GM12878 (cell line): ENCODE measurements around the gene GTF2IRD1.
A peak's percentile ranks its signal among the peaks of the same experiment; 100 is the strongest.

Experiments
- BHLHE40 ChIP-seq, 2 experiments: fragments of 450-650 bp in 1 of 2; IDR thresholded peaks; 2 replicates each; pipeline ENCODE4 v1.6.1; 2011 to 2017; ENCODE audit warnings: low read depth in 2 of 2, borderline replicate concordance in 1 of 2, improper control_type of control experiment in 1 of 2, low read length in 1 of 2, mild to moderate bottlenecking in 1 of 2
- CEBPB ChIP-seq, 2 experiments: fragments of 150-350 bp in 1 of 2; IDR thresholded peaks; 2 replicates each; pipeline ENCODE4 v1.6.1; 2012 to 2014; ENCODE audit warnings: low read depth in 2 of 2, low read length in 2 of 2, borderline replicate concordance in 1 of 2, inconsistent platforms in 1 of 2
- CHD1 ChIP-seq: IDR thresholded peaks from 2 replicates; pipeline ENCODE4 v1.6.1; 2012; ENCODE audit warnings: low read depth, low read length, improper control_type of control experiment
- CHD4 ChIP-seq: fragments of 200-600 bp; sonication (generic); IDR thresholded peaks from 2 replicates; pipeline ENCODE4 v1.6.1; 2016; ENCODE audit warnings: mild to moderate bottlenecking
- GABPA ChIP-seq: IDR thresholded peaks from 2 replicates; pipeline ENCODE4 v1.6.1; 2014; ENCODE audit warnings: antibody characterized with exemption, low read depth, mild to moderate bottlenecking, inconsistent platforms
- IKZF1 ChIP-seq: fragments of 450-650 bp; conservative IDR thresholded peaks from 2 replicates; pipeline ENCODE4 v1.6.1; 2017; ENCODE audit warnings: antibody characterized with exemption, mild to moderate bottlenecking
- MTA2 ChIP-seq: fragments of 450-650 bp; IDR thresholded peaks from 2 replicates; pipeline ENCODE4 v1.6.1; 2016; ENCODE audit warnings: low read depth, mild to moderate bottlenecking, moderate library complexity
- POLR2A ChIP-seq: IDR thresholded peaks from 2 replicates; pipeline ENCODE4 v1.6.1; 2011; ENCODE audit warnings: low read depth, mild to moderate bottlenecking, low read length
- TCF3 ChIP-seq: IDR thresholded peaks from 2 replicates; pipeline ENCODE4 v1.6.1; 2012; ENCODE audit warnings: low read depth, mild to moderate bottlenecking, low read length, borderline replicate concordance; ENCODE audit not compliant: insufficient read depth
- YY1 ChIP-seq: IDR thresholded peaks from 2 replicates; pipeline ENCODE4 v1.6.1; 2011; ENCODE audit warnings: low read depth, mild to moderate bottlenecking, low read length
- TF ChIP-seq, protein P1 (sequence below), 3 experiments: IDR thresholded peaks in 2 of 3; conservative IDR thresholded peaks in 1 of 3; 2 replicates each; pipeline ENCODE4 v1.5.1; 2011; ENCODE audit warnings: low read depth in 3 of 3, low read length in 3 of 3, mild to moderate bottlenecking in 3 of 3, control low read depth in 2 of 3, moderate library complexity in 2 of 3, inconsistent platforms in 1 of 3, mixed read lengths in 1 of 3; ENCODE audit not compliant: control insufficient read depth in 2 of 3, insufficient read depth in 1 of 3; ENCODE audit errors: extremely low read depth in 1 of 3

DNA sequence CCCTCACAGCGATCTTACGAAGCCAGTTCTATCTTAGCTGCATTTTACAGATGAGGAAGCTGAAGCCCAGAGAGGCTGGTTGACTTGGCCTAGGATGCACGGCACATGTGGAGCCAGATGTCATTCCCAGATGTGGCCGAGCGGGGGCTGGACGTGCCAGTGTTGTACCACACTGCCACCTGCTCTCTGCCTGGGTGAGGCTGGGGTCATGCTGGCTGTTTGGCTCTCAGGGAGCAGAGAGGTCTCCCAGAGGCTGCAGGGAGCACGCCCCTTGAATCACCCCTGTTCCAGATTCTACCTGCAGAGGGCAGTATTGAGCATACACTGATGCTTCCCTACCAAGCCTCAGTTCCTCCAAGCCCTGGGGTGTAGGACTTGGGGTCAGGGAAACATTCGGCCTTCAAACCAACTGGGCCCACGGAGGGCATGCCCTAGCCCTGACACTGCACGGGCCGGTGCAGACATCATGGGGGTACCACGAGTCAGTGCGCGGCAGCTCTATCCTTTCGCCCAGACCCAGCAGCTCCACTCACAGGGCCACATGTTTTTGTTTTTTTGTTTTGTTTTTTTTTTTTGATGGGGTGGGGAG, 3.8 kb upstream of the GTF2IRD1 start:
- TF ChIP-seq MTA2, result no peak
- no peak for TF ChIP-seq GABPA
- TF ChIP-seq, protein P1, sequence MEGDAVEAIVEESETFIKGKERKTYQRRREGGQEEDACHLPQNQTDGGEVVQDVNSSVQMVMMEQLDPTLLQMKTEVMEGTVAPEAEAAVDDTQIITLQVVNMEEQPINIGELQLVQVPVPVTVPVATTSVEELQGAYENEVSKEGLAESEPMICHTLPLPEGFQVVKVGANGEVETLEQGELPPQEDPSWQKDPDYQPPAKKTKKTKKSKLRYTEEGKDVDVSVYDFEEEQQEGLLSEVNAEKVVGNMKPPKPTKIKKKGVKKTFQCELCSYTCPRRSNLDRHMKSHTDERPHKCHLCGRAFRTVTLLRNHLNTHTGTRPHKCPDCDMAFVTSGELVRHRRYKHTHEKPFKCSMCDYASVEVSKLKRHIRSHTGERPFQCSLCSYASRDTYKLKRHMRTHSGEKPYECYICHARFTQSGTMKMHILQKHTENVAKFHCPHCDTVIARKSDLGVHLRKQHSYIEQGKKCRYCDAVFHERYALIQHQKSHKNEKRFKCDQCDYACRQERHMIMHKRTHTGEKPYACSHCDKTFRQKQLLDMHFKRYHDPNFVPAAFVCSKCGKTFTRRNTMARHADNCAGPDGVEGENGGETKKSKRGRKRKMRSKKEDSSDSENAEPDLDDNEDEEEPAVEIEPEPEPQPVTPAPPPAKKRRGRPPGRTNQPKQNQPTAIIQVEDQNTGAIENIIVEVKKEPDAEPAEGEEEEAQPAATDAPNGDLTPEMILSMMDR (IDR thresholded peaks at IDR 0.05 in 2 of 3, conservative IDR thresholded peaks at IDR 0.05 in 1 of 3; ENCODE audit: control insufficient read depth in 2 of 3, extremely low read depth in 1 of 3, insufficient read depth in 1 of 3, low read depth in 3 of 3, low read length in 3 of 3), result peak; percentile 69 to 89 (median 81)
- no peak for TF ChIP-seq TCF3
- no peak for TF ChIP-seq CHD4
- no peak for TF ChIP-seq CEBPB (IDR thresholded peaks at IDR 0.05; ENCODE audit: borderline replicate concordance in 1 of 2, low read depth in 2 of 2, low read length in 2 of 2)
- TF ChIP-seq BHLHE40 (IDR thresholded peaks at IDR 0.05; ENCODE audit: borderline replicate concordance in 1 of 2, low read depth in 2 of 2, low read length in 1 of 2), result peak in 1 of 2 experiments; percentile 10; a peak in 1 of 4 replicates
- TF ChIP-seq YY1, result no peak
- no peak for TF ChIP-seq POLR2A
- TF ChIP-seq IKZF1, result 0 out of 2 replicates have a peak, but pooled peaks have one; percentile 15
- TF ChIP-seq CHD1, result no peak
